Choroid plexus epithelial cell (primary cell): Measurements from ENCODE around the gene FXN.

ENCODE experiments used
- DNase-seq: peaks from one replicate; pipeline ENCODE4 v3.0.0-alpha.2; 2010; ENCODE audit warnings: low read depth
- H3K4me3 ChIP-seq: 2 replicates; pipeline ENCODE4 v1.5.1; 2011; ENCODE audit warnings: low read depth, mild to moderate bottlenecking, control low read depth, low read length, moderate library complexity
- CTCF ChIP-seq: conservative IDR thresholded peaks from 2 replicates; pipeline ENCODE4 v1.5.1; 2011; ENCODE audit warnings: low read depth, mild to moderate bottlenecking, control low read depth, inconsistent platforms, low read length, moderate library complexity

Gene FXN

DNA sequence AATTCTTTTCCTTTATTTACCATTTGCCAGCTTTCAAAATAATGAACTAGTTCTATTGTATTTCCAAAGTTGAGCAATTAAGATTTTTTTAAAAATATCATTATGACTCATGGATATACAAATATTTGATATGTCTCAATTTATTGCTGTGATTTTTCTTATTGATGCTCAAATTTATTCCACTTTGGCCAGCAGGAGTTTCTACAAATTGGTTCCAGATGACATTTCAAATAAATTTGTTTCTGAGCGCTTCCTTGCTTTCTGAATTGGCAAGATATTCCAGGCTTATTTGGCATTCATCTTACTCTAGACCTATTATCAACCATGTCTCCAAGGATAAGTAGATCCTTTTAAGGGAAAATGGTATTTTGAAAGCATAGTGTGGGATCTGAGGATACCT, 80.1 kb downstream of the FXN start:
- no peak for TF ChIP-seq CTCF
- DNase-seq = no peak
- no peak overlapping the region for H3K4me3 ChIP-seq

DNA sequence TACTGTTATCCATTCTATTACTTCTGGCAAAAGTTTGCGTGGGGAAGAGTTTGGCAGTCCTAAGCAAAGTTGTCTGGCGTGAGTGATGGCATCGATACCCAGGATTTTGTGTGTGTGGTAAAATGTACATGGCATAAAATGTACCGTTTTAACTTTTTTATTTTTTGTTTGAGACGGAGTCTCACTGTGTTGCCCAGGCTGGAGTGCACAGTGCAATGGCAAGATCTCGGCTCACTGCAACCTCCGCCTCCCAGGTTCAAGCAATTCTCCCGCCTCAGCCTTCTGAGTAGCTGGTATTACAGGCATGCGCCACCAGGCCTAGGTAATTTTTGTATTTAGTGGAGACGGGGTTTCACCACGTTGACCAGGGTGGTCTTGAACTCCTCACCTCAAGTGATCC, 83.1 kb downstream of the FXN start:
- no peak overlapping the region for H3K4me3 ChIP-seq
- TF ChIP-seq CTCF = no peak
- no peak for DNase-seq

DNA sequence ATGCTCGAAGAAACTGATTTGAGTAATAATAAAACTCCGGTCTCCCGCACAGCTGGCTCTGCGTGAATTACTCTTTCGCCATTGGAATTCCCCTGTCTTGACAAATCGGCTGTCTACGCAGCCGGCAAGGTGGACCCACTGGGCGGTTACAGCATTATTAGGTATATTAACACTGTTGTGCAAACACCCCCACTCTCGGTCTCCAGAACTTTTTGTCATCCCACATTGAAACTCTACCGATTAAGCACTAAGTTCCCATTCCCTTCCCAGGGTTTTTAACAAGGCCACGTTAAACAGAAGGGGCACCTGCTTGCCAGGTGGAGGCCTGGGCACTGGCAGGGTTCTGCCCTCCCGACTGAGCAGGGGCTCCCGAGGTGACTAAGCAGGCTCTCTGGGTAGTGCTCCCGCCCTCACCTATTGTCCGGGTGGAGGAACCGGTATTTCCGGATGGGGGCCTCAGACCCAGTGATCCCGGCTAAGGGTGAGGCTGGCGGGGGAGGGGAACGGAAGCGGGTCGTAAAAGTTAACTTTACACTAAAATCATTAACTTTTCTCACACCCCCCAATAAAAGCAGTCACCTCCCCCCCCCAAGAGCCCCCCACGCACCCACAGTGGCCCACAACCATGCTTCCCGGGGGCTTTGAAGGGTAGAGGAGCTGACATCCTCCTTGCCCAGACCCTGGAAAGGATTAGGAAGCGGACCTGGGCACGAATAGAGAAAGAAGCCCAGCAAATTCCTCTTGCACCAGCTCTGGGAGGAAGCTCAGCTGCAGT, 85.0 kb downstream of the FXN start:
- TF ChIP-seq CTCF = no peak
- H3K4me3 ChIP-seq = peak overlapping the region; percentile 77
- peak; percentile 23 for DNase-seq

DNA sequence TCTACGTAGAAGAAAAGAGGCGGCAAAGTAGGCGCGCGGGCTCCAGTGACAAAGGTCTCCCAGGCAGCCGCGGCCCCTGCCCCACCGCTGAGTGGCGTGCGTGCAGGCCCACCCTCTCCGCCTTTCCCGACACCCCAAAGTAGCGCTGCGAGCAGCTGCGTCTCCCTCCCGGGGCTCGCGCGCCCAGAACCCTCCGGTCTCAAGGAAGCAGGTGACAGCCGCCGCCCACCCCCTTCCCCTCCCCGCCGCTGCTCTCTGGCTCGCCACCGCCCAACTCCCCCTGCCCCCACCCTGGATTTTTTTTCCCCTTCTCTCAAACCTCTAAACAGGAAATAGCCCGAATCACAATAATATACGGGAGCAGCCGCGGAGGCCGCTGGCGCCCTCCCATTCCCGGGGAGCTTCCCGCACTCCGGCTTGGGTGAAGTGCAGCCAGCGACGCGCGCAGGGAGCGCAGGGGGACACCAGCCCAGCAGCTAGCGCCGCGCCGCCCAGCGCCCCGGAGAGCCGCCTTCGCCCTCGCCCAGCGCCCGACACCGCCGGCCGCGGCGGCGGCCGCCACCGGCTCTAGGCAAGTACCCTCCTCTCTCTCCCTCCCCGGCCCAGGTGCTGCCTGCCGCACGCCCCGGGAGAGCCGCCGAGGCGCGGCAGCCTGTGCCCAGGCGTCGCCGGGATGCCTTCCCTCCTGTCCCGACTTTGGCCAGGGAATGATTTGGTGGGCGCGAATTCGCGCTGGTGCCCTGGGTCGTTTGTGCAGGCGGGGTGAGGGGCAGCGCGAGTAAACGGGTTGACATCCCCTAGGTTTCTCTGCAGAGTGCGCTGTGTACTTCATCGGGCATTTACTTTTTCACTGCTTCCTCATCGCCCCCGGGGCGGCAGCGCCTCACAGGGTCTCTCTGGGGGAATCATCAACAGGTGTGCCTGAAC, 85.9 kb downstream of the FXN start:
- H3K4me3 ChIP-seq = peak overlapping the region; percentile 77
- peak; percentile 28 for DNase-seq
- peak; percentile 19 for TF ChIP-seq CTCF

- TF ChIP-seq CTCF = no peak
Observed at GRCh38 chr9:69122082-69122548, 86.6 kb downstream of the FXN start.

DNA sequence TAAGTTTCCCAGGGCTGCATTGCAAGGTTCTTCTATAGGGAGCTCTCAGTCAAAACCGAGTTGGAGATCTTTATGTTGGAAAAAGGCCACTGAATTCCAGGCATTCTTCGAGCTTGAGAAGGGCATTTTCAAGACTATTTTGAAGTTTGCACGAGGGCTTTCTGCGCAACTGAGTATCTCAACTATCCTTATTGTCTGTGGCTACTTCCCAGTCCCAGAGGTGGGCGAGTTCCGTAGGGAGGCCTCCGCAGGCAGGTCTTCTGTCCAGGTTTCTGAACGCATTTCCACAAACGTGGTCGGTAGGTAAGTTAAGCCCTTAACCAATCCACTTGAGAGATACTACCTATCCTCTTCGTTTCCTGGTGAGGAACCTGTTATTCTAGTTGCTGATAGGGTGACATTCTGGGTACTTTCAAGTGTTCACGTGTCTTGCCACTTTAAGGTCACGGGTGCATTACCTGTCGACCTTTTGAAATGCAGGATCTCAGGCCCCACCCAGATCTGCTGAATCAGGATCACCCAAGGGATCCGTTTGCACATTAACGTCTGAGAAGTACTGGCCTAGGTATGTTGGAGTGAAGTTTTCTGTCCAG, 87.1 kb downstream of the FXN start:
- peak; percentile 93 for DNase-seq
- no peak for TF ChIP-seq CTCF
- peak overlapping the region; percentile 77 for H3K4me3 ChIP-seq

More at GRCh38 chr9:69122082-69122548, 86.6 kb downstream of the FXN start:
- peak; percentile 73 for DNase-seq
- H3K4me3 ChIP-seq = peak overlapping the region; percentile 77
